HG03045 (cell line): ENCODE results near the gene UBQLN1.
"Not testable (repeated sequence)": the region's sequence is repeated elsewhere in the genome, so short reads cannot be mapped to it uniquely, and the experiment has no call there.

ENCODE experiments used
- ATAC-seq: cut with Tn5 transposase; IDR thresholded peaks from one replicate; pipeline ENCODE4 v1.9.1; 2021; ENCODE audit warnings: mild to moderate bottlenecking, moderate library complexity; ENCODE audit not compliant: unreplicated experiment

UBQLN1 gene

GRCh38 chr9:83707768-83708514 lies at the start of gene UBQLN1:
Gene UBQLN1, minus strand, starts transcription at chr9:83707958. Its CDS starts 279 bp downstream, at chr9:83707679.
- ATAC-seq, result peak; percentile 80

- ATAC-seq, result no peak
Measured at GRCh38 chr9:83754383-83754977, 46.7 kb upstream of the UBQLN1 start.

DNA sequence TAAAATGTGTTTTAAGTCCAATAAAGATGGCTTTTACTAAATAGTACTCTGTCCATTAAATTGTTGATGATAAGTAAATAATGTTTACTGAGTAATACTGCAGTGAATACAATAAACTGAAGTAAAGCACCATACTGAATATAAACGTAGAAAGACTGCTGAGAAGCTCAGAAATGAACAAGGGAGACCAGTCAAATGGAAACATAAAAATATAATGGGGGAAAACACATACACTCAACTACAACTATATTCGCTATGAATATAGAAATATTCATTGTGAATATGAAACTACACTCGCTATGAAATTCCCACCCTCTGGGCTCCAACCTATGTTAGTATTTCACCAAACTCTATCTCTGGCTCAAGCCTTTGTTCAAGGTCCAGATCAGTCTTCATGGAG lies 41.9 kb upstream of the UBQLN1 start:
- no peak for ATAC-seq

- ATAC-seq, result no peak
Measured at GRCh38 chr9:83744206-83744605, 36.4 kb upstream of the UBQLN1 start.

- no peak for ATAC-seq
Measured at GRCh38 chr9:83733739-83734138, 26.0 kb upstream of the UBQLN1 start.

- ATAC-seq, result not testable (repeated sequence)
Measured at GRCh38 chr9:83728591-83729368, 21.0 kb upstream of the UBQLN1 start.

DNA sequence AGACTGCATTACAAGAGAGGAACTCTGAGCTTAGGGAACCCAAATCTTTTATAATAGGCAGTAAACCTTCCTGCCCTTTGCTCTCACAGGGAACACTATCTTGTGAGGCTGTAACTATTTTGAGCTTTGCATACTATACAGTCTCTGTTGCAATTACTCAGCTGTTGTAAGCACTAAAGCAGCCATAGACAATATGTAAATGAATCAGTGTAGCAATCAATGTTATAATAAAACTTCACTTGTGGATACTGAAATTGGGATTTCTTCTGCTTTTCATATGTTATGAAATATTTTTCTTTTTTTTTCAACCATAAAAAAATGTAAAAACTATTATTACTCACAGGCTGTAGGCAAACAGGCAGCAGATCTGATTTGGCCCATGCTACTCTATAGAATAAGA lies 16.7 kb upstream of the UBQLN1 start:
- no peak for ATAC-seq

GRCh38 chr9:83722726-83723495 lies 15.2 kb upstream of the UBQLN1 start:
- ATAC-seq, result no peak

DNA sequence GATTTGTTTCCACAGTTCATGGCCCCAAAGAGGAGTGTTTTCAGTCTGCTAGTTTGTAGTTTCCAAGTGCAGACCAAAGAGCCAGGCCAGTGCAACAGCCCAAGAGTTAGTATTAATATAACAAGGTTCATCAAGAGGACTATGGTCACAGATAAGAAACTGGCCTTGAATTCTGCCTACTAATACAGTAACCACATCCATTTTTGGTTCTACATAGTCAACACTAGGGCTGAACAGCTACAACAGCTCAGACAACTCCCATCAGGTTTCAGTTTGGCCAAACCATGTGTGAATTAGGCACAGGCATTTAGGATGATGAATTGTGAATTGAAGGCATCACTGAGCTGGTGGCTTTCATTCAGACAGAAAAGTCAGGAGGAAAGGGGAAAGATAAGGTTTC lies 13.8 kb upstream of the UBQLN1 start:
- no peak for ATAC-seq

DNA sequence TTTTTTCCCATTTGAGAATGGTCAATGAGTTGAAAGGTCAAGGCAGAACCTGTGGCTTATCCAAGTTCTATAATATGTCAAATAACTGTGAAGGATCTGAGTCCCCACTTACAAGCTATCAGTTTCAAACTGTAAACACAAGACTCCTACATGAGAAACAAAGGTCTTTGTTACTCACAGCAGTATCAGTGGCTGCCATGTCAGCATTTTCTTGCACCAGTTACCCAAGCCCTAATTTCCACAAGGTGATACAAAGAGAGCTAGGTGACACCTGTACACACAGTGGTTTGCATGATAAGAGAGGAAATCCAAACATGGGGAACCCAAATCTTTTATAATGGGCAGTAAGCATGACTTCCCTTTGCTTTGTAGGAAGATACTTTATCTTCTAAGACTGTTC lies 8.0 kb upstream of the UBQLN1 start:
- no peak for ATAC-seq

- ATAC-seq, result no peak
Measured at GRCh38 chr9:83715221-83715620, 7.5 kb upstream of the UBQLN1 start.

DNA sequence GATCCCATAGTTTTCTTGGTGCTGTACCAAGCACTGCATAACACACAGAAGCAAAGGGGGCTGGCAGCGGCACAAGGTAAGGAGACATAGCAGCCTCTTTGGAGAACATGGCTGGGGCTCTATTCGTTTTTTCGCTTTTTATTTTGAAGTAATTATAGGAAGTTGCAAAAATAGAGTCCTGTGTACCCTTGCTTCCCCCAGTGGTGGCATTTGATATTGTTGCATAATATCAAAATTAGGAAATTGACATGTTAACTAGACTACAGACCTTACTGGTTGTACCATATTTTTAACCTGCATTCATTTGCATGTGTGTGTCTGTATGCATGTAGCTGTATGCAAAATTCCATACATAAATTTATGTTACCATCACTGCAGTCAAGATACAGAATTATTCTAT lies 6.6 kb upstream of the UBQLN1 start:
- ATAC-seq, result no peak

GRCh38 chr9:83708515-83709158 lies 879 bp upstream of the UBQLN1 start:
- ATAC-seq, result peak; percentile 51

DNA sequence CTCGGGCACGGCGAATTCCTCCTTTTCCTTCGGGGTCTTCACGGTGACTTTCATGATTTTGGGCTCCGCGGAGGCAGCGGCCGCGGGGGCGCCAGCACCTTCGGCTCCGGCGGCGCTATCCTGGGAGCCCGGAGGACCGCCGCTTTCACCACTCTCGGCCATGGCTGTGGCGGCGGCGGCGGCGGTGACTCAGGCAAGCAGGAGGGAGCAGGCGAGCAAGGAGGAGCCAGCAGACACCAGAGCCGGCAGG lies 315 bp downstream of the UBQLN1 start:
- ATAC-seq, result peak; percentile 54

- ATAC-seq, result peak; percentile 15
Measured at GRCh38 chr9:83706676-83707517, 861 bp downstream of the UBQLN1 start.

GRCh38 chr9:83705219-83705651 lies 2.5 kb downstream of the UBQLN1 start:
- ATAC-seq, result not testable (repeated sequence)

GRCh38 chr9:83701769-83702168 lies 6.0 kb downstream of the UBQLN1 start:
- ATAC-seq, result no peak

- ATAC-seq, result no peak
Measured at GRCh38 chr9:83701286-83701685, 6.5 kb downstream of the UBQLN1 start.

DNA sequence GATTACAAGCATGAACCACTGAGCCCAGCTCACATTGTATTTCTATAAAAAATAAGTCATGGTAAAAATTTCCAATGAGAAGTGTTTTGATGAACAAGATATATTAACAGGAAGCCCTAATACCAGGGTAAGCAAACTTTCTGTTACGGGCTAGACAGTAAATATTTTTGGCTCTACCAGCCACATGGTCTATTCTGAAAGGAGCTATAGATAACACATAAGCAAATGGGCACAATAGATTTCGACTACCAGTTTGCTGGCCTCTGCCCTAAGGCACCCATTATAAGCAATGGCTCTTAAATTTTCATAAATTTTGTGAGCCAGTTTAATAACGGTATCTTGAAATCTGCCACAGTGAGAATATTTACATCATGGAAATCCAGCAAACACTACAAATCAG lies 8.1 kb downstream of the UBQLN1 start:
- peak; percentile 52 for ATAC-seq
